ENCODE data around the gene SNAPC2.

GRCh38 chr19:7955696-7956095, 35.6 kb downstream of the SNAPC2 start:
- TF ChIP-seq CTCF (IDR thresholded peaks at IDR 0.05; ENCODE audit: low read length) (no peak), EZH2 (IDR thresholded peaks at IDR 0.05; ENCODE audit: borderline replicate concordance, low read length) (no peak)
